GM20431 (cell line): ENCODE results near the gene LYSMD3.

ENCODE experiments used
- in situ Hi-C: fragments of 300-500 bp; cut with MseI, MboI; formaldehyde crosslinking; loops from one replicate; pipeline ENCODE4 v1.15.0; 2020; ENCODE audit warnings: low sequenced_read_pairs; ENCODE audit not compliant: unreplicated experiment

Gene LYSMD3

GRCh38 chr5:90494043-90494442, 35.3 kb downstream of the LYSMD3 start:
- in situ Hi-C loops: no loop called here

- in situ Hi-C loops: no loop called here
Observed at GRCh38 chr5:90488791-90489190, 40.6 kb downstream of the LYSMD3 start.

- in situ Hi-C loops: no loop called here
Observed at GRCh38 chr5:90484540-90484939, 44.8 kb downstream of the LYSMD3 start.

GRCh38 chr5:90483206-90483605, 46.2 kb downstream of the LYSMD3 start:
- in situ Hi-C loops: no loop called here

- in situ Hi-C loops: no loop called here
Observed at GRCh38 chr5:90480699-90481098, 48.7 kb downstream of the LYSMD3 start.

GRCh38 chr5:90479611-90480385, 49.6 kb downstream of the LYSMD3 start:
- in situ Hi-C loops: no loop called here

- in situ Hi-C loops: no loop called here
Observed at GRCh38 chr5:90477621-90478215, 51.7 kb downstream of the LYSMD3 start.

- in situ Hi-C loops: no loop called here
Observed at GRCh38 chr5:90477073-90477472, 52.3 kb downstream of the LYSMD3 start.

GRCh38 chr5:90476391-90476790, 53.0 kb downstream of the LYSMD3 start:
- in situ Hi-C loops: no loop called here

GRCh38 chr5:90475436-90475980, 53.9 kb downstream of the LYSMD3 start:
- in situ Hi-C loops: no loop called here

- in situ Hi-C loops: no loop called here
Observed at GRCh38 chr5:90474235-90475107, 54.9 kb downstream of the LYSMD3 start, which contains the start of the genes MBLAC2 and POLR3G. Gene MBLAC2 (minus strand): TSS chr5:90474771. CDS start chr5:90474292, 479 bp downstream. Gene POLR3G (plus strand): TSS chr5:90474864. CDS start chr5:90485568, 10,704 bp downstream.

GRCh38 chr5:90473396-90474234, 55.8 kb downstream of the LYSMD3 start:
- in situ Hi-C loops: no loop called here

- in situ Hi-C loops: no loop called here
Observed at GRCh38 chr5:90472783-90473395, 56.5 kb downstream of the LYSMD3 start.
